ENCODE measurements around the gene HTR3C.

GRCh38 chr3:184011937-184012889, 40.6 kb upstream of the HTR3C start:
- TF ChIP-seq CTCF (IDR thresholded peaks at IDR 0.05): no peak
- no peak for TF ChIP-seq POLR2A (IDR thresholded peaks at IDR 0.05)
- no peak for TF ChIP-seq EP300 (IDR thresholded peaks at IDR 0.05)

Measured in tibial nerve (tissue), 4 donors.